ENCODE measurements around the gene DDX5.

DNA sequence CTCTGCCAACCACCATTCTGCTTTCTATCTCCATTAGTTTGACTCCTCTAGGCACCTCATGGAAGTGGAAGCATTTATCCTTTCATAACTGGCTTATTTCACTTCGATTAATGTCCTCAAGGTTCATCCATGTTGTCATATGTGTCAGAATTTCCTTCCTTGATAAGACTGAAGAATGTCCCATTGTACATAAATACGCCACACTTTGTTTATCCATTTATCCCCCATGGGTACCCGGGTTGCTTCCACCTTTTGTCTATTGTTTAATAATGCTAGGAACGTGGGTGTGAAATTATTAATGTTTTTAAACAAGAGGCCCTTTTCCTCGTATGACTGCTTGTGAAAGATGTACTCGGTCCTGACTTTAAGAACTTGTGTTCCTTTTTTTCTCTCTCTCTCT, 44.3 kb downstream of the DDX5 start:
- TF ChIP-seq, protein P1, sequence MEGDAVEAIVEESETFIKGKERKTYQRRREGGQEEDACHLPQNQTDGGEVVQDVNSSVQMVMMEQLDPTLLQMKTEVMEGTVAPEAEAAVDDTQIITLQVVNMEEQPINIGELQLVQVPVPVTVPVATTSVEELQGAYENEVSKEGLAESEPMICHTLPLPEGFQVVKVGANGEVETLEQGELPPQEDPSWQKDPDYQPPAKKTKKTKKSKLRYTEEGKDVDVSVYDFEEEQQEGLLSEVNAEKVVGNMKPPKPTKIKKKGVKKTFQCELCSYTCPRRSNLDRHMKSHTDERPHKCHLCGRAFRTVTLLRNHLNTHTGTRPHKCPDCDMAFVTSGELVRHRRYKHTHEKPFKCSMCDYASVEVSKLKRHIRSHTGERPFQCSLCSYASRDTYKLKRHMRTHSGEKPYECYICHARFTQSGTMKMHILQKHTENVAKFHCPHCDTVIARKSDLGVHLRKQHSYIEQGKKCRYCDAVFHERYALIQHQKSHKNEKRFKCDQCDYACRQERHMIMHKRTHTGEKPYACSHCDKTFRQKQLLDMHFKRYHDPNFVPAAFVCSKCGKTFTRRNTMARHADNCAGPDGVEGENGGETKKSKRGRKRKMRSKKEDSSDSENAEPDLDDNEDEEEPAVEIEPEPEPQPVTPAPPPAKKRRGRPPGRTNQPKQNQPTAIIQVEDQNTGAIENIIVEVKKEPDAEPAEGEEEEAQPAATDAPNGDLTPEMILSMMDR (conservative IDR thresholded peaks at IDR 0.05; ENCODE audit: low read depth, low read length) = no peak
- TF ChIP-seq, protein P2, sequence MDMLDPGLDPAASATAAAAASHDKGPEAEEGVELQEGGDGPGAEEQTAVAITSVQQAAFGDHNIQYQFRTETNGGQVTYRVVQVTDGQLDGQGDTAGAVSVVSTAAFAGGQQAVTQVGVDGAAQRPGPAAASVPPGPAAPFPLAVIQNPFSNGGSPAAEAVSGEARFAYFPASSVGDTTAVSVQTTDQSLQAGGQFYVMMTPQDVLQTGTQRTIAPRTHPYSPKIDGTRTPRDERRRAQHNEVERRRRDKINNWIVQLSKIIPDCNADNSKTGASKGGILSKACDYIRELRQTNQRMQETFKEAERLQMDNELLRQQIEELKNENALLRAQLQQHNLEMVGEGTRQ (IDR thresholded peaks at IDR 0.05; ENCODE audit: low read depth, low read length) = no peak
- TF ChIP-seq POLR2A (IDR thresholded peaks at IDR 0.05; ENCODE audit: low read depth, low read length) (no peak), BHLHE40 (IDR thresholded peaks at IDR 0.05; ENCODE audit: low read depth, low read length) (no peak), RAD21 (IDR thresholded peaks at IDR 0.05; ENCODE audit: low read length) (no peak), FOS (IDR thresholded peaks at IDR 0.05; ENCODE audit: low read depth, low read length) (no peak), MAZ (IDR thresholded peaks at IDR 0.05; ENCODE audit: borderline replicate concordance, low read depth, low read length) (no peak), RFX5 (IDR thresholded peaks at IDR 0.05; ENCODE audit: low read depth, low read length) (no peak), MAFK (IDR thresholded peaks at IDR 0.05; ENCODE audit: low read depth, low read length) (no peak), SMC3 (IDR thresholded peaks at IDR 0.05; ENCODE audit: low read depth, low read length) (no peak), CEBPB (IDR thresholded peaks at IDR 0.05; ENCODE audit: low read depth, low read length) (no peak)

Data from IMR-90 (cell line).